Measurements from ENCODE around the gene CTBP2.

CTBP2 gene

GRCh38 chr10:125003901-125004467 is 156.4 kb downstream of the CTBP2 start:
- no peak for DNase-seq

GRCh38 chr10:125003146-125003900 is 157.0 kb downstream of the CTBP2 start:
- DNase-seq: no peak

GRCh38 chr10:125002423-125003145 is 157.8 kb downstream of the CTBP2 start:
- DNase-seq: no peak

- no peak for DNase-seq
These were observed 158.3 kb downstream of the CTBP2 start for GRCh38 chr10:125002047-125002422.

- no peak for DNase-seq
These were observed 158.9 kb downstream of the CTBP2 start for GRCh38 chr10:125001313-125002046.

GRCh38 chr10:125000366-125001312 is 159.7 kb downstream of the CTBP2 start:
- DNase-seq: no peak

- no peak for DNase-seq
These were observed 160.7 kb downstream of the CTBP2 start for GRCh38 chr10:124999433-125000365.

- DNase-seq: no peak
These were observed 161.6 kb downstream of the CTBP2 start for GRCh38 chr10:124998624-124999291.

GRCh38 chr10:124997771-124998623 is 162.4 kb downstream of the CTBP2 start:
- no peak for DNase-seq

GRCh38 chr10:124997306-124997705 is 163.1 kb downstream of the CTBP2 start:
- DNase-seq: no peak

- DNase-seq: no peak
These were observed 163.5 kb downstream of the CTBP2 start for GRCh38 chr10:124996854-124997215.

GRCh38 chr10:124996127-124996853 is 164.1 kb downstream of the CTBP2 start:
- no peak for DNase-seq

- no peak for DNase-seq
These were observed 164.8 kb downstream of the CTBP2 start for GRCh38 chr10:124995605-124996004.

GRCh38 chr10:124994573-124995473 is 165.5 kb downstream of the CTBP2 start:
- no peak for DNase-seq

GRCh38 chr10:124993736-124994451 is 166.5 kb downstream of the CTBP2 start:
- DNase-seq: no peak

- no peak for DNase-seq
These were observed 167.0 kb downstream of the CTBP2 start for GRCh38 chr10:124993345-124993708.

All from kidney glomerular epithelial cell (primary cell).